ENCODE results near the gene G6PC3.

- TF ChIP-seq POLR2A (IDR thresholded peaks at IDR 0.05; ENCODE audit: low read length) (no peak), GATA1 (IDR thresholded peaks at IDR 0.05; ENCODE audit: low read depth, low read length) (no peak)
Observed at GRCh38 chr17:44084131-44084538, 13.6 kb downstream of the G6PC3 start.
